Measurements from ENCODE around the gene DDX56. TPM values are rescaled to one million over a fixed set of nuclear protein-coding genes. Genes with fewer than 3 reads are reported as not detected.
A peak's percentile ranks its signal among the peaks of the same experiment; 100 is the strongest.

The DDX56 gene
- total RNA-seq = 29.6 TPM
- long read RNA-seq, transcript DDX56-201 (14 exons, 2,336 nt) = major isoform, 20 of 24 reads
- long read RNA-seq, partial matches to known transcripts = 0 of 24 reads
- long read RNA-seq, other reads (novel, unspliced or antisense) = 2 of 24 reads

GRCh38 chr7:44573464-44574286, at the start of gene DDX56:
DDX56 (minus strand) TSS chr7:44573908; CDS start chr7:44573895, 13 bp downstream.
- intact Hi-C loops (cut with DNase I) = loop anchor here (10.0 kb wide), 1 partner anchor 541 kb away; the partner anchor contains the start of gene TBRG4
- peak; percentile 98 for ATAC-seq

GRCh38 chr7:44622342-44623151, 48.8 kb upstream of the DDX56 start:
- DNase-seq (ENCODE audit: missing footprints) (no peak), ATAC-seq (peak; percentile 30)
- intact Hi-C loops (cut with DNase I) = no loop called here

More at GRCh38 chr7:44573464-44574286, at the start of gene DDX56:
- peak; percentile 98 for DNase-seq (ENCODE audit: missing footprints)

GRCh38 chr7:44621750-44622103, 48.0 kb upstream of the DDX56 start:
- intact Hi-C loops (cut with DNase I) = no loop called here
- ATAC-seq (no peak), DNase-seq (ENCODE audit: missing footprints) (no peak)

GRCh38 chr7:44621034-44621749, 47.5 kb upstream of the DDX56 start:
- ATAC-seq (peak; percentile 67), DNase-seq (ENCODE audit: missing footprints) (no peak)
- intact Hi-C loops (cut with DNase I) = no loop called here

GRCh38 chr7:44618753-44619152, 45.0 kb upstream of the DDX56 start:
- intact Hi-C loops (cut with DNase I) = no loop called here
- DNase-seq (ENCODE audit: missing footprints) (no peak), ATAC-seq (no peak)

- DNase-seq (ENCODE audit: missing footprints) = no peak
- no peak for ATAC-seq
- intact Hi-C loops (cut with DNase I) = no loop called here
Measured at GRCh38 chr7:44618045-44618444, 44.3 kb upstream of the DDX56 start.

- intact Hi-C loops (cut with DNase I) = no loop called here
- no peak for ATAC-seq
Measured at GRCh38 chr7:44617225-44617890, 43.6 kb upstream of the DDX56 start.

GRCh38 chr7:44616545-44616944, 42.8 kb upstream of the DDX56 start:
- ATAC-seq = no peak
- DNase-seq (ENCODE audit: missing footprints) = no peak
- intact Hi-C loops (cut with DNase I) = no loop called here

More at GRCh38 chr7:44617225-44617890, 43.6 kb upstream of the DDX56 start:
- no peak for DNase-seq (ENCODE audit: missing footprints)

GRCh38 chr7:44615793-44616192, 42.1 kb upstream of the DDX56 start:
- DNase-seq (ENCODE audit: missing footprints) = no peak
- no peak for ATAC-seq
- intact Hi-C loops (cut with DNase I) = no loop called here

GRCh38 chr7:44615149-44615611, 41.5 kb upstream of the DDX56 start:
- DNase-seq (ENCODE audit: missing footprints) = no peak
- intact Hi-C loops (cut with DNase I) = no loop called here
- ATAC-seq = peak; percentile 63

GRCh38 chr7:44609829-44610228, 36.1 kb upstream of the DDX56 start:
- intact Hi-C loops (cut with DNase I) = no loop called here
- DNase-seq (ENCODE audit: missing footprints) = no peak
- ATAC-seq = no peak

GRCh38 chr7:44608916-44609648, 35.4 kb upstream of the DDX56 start:
- intact Hi-C loops (cut with DNase I) = no loop called here
- ATAC-seq = no peak

GRCh38 chr7:44607141-44608068, 33.7 kb upstream of the DDX56 start:
- intact Hi-C loops (cut with DNase I) = loop anchor here (2.0 kb wide), 2 partner anchors 47 to 87 kb away; no protein-coding TSS in a partner anchor
- DNase-seq (ENCODE audit: missing footprints) (no peak), ATAC-seq (no peak)

More at GRCh38 chr7:44608916-44609648, 35.4 kb upstream of the DDX56 start:
- DNase-seq (ENCODE audit: missing footprints) = no peak

- DNase-seq (ENCODE audit: missing footprints) (peak; percentile 100), ATAC-seq (peak; percentile 98)
- intact Hi-C loops (cut with DNase I) = loop anchor here (1.0 to 2.0 kb wide), 4 partner anchors 48 to 242 kb away; partner anchors contain the start of genes H2AZ2 and PPIA
Measured at GRCh38 chr7:44606341-44607140, 32.8 kb upstream of the DDX56 start, which contains the start of gene OGDH. OGDH (plus strand) TSS chr7:44606627; CDS start chr7:44624344, 17,717 bp downstream.

- intact Hi-C loops (cut with DNase I) = no loop called here
- ATAC-seq = no peak
- DNase-seq (ENCODE audit: missing footprints) = no peak
Measured at GRCh38 chr7:44604941-44605340, 31.2 kb upstream of the DDX56 start.

GRCh38 chr7:44603193-44603592, 29.5 kb upstream of the DDX56 start:
- DNase-seq (ENCODE audit: missing footprints) (no peak), ATAC-seq (no peak)
- intact Hi-C loops (cut with DNase I) = no loop called here
